A549 (cell line): Measurements from ENCODE around the gene MRPL22. TPM values are rescaled to one million over a fixed set of nuclear protein-coding genes. Genes with fewer than 3 reads are reported as not detected.
"Not testable (repeated sequence)": the region's sequence is repeated elsewhere in the genome, so short reads cannot be mapped to it uniquely, and the experiment has no call there.

Source experiments
- ATAC-seq, 2 experiments: fragments of 200-7000 bp in 1 of 2; fragments of >200 bp in 1 of 2; cut with Nextera tagmentation in 1 of 2; cut with Tn5 transposase in 1 of 2; 3 replicates each; pipeline versions ENCODE4 v1.8.0 to v1.9.1; 2018 to 2020; ENCODE audit warnings: mild to moderate bottlenecking in 1 of 2, moderate library complexity in 1 of 2
- CTCF ChIA-PET: fragments of 300-600 bp; sonication (Branson Sonifier 250); formaldehyde crosslinking; extraction: SDS; loops from one replicate; lab custom pipeline; 2021; ENCODE audit warnings: antibody characterized with exemption, inconsistent platforms; lab: Yijun Ruan, JAX
- POLR2A ChIA-PET: fragments of 350-600 bp; formaldehyde crosslinking; extraction: SDS; loops from one replicate; lab custom pipeline; 2021; ENCODE audit warnings: antibody characterized with exemption, inconsistent platforms; lab: Yijun Ruan, JAX
- DNase-seq, 2 experiments: peaks; one replicate each; pipeline versions ENCODE4 v3.0.0 to v3.0.0-alpha.2; 2011 to 2016; ENCODE audit warnings: low read depth in 1 of 2, low spot score in 1 of 2
- FAIRE-seq: peaks from 2 replicates; lab custom pipeline; 2011; peaks lifted over from hg19 to GRCh38; lab: Jason Lieb, UNC
- H3K27ac ChIP-seq, 2 experiments: fragments of >200 bp; sonication (Bioruptor Twin); formaldehyde crosslinking; 3 replicates each; pipeline ENCODE4 v1.5.1; 2016 to 2017
- H3K4me1 ChIP-seq: fragments of >200 bp; sonication (Bioruptor Twin); formaldehyde crosslinking; 3 replicates; pipeline ENCODE4 v1.6.1; 2016
- H3K4me2 ChIP-seq: fragments of >200 bp; sonication (Bioruptor Twin); formaldehyde crosslinking; 3 replicates; pipeline ENCODE4 v1.6.1; 2016
- H3K4me3 ChIP-seq: fragments of >200 bp; sonication (Bioruptor Twin); formaldehyde crosslinking; 3 replicates; pipeline ENCODE4 v1.5.1; 2016
- H3K9me3 ChIP-seq: fragments of >200 bp; sonication (Bioruptor Twin); formaldehyde crosslinking; 3 replicates; pipeline ENCODE4 v1.6.1; 2016
- CBX8 ChIP-seq: fragments of 200-600 bp; sonication (generic); IDR thresholded peaks from 2 replicates; pipeline ENCODE4 v1.6.1; 2016
- EP300 ChIP-seq, 2 experiments: fragments of >200 bp; sonication (Bioruptor Twin); formaldehyde crosslinking; IDR thresholded peaks; 2 replicates in 1 of 2; 3 replicates in 1 of 2; pipeline ENCODE4 v1.6.1; 2016 to 2017
- FOSL2 ChIP-seq, 2 experiments: fragments of 450-650 bp in 1 of 2; fragments of >200 bp in 1 of 2; sonication (Bioruptor Twin) in 1 of 2; formaldehyde crosslinking; IDR thresholded peaks; 2 replicates each; pipeline versions ENCODE4 v1.5.0 to v1.6.1; 2016 to 2020; ENCODE audit warnings: mild to moderate bottlenecking in 1 of 2, moderate library complexity in 1 of 2
- HOXB13 ChIP-seq: fragments of 250-450 bp; sonication (Bioruptor Pico); IDR thresholded peaks from 2 replicates; pipeline ENCODE4 v1.5.0; 2020; ENCODE audit warnings: low read depth, mild to moderate bottlenecking, moderate library complexity
- JUN ChIP-seq, 2 experiments: fragments of >200 bp; sonication (Bioruptor Twin); formaldehyde crosslinking; IDR thresholded peaks; 2 replicates in 1 of 2; 3 replicates in 1 of 2; pipeline ENCODE4 v1.6.1; 2016 to 2017
- POLR2AphosphoS2 ChIP-seq: conservative IDR thresholded peaks from 2 replicates; pipeline ENCODE4 v1.6.1; 2012; ENCODE audit warnings: low read length, improper control_type of control experiment, inconsistent platforms
- RCOR1 ChIP-seq: fragments of 150-350 bp; IDR thresholded peaks from 2 replicates; pipeline ENCODE4 v1.6.1; 2014; ENCODE audit warnings: antibody characterized with exemption, low read length, low read depth
- TFCP2L1 ChIP-seq: fragments of 250-450 bp; sonication (Bioruptor Pico); IDR thresholded peaks from 2 replicates; pipeline ENCODE4 v1.5.0; 2021; ENCODE audit warnings: mild to moderate bottlenecking
- WGBS: methylation state at CpG from one replicate; pipeline ENCODE4 v1.1.6; 2017; ENCODE audit errors: missing lambda C conversion rate; 5-methylcytosine and 5-hydroxymethylcytosine counted together
- polyA plus RNA-seq, 4 experiments: library from polyadenylated mRNA; depleted of rRNA in 3 of 4; stranded (reverse); fragments of >200 nt; fragmentation: RNase III in 1 of 4; extraction: RNeasy Plus Mini Kit Qiagen cat#74134 plus additional on column Dnase treatment in 1 of 4; gene quantifications; 2 replicates in 3 of 4; 3 replicates in 1 of 4; pipeline ENCODE4 v1.2.3, GENCODE V29; 2011 to 2017
- TF ChIP-seq, protein P1 (sequence below): fragments of 250-450 bp; sonication (Bioruptor Pico); IDR thresholded peaks from 2 replicates; pipeline ENCODE4 v1.5.0; 2021; ENCODE audit warnings: mild to moderate bottlenecking, moderate library complexity, borderline replicate concordance
- TF ChIP-seq, protein P2 (sequence below): IDR thresholded peaks from 2 replicates; pipeline ENCODE4 v1.6.1; 2012
- TF ChIP-seq, protein P3 (sequence below): fragments of 200-600 bp; sonication (generic); IDR thresholded peaks from 2 replicates; pipeline ENCODE4 v1.6.1; 2016; ENCODE audit warnings: antibody characterized with exemption, mild to moderate bottlenecking, moderate library complexity

The MRPL22 gene
- polyA plus RNA-seq, 2 of the 4 experiments (the other 2 are of a cell fraction): 56.3 to 91.0 TPM

DNA sequence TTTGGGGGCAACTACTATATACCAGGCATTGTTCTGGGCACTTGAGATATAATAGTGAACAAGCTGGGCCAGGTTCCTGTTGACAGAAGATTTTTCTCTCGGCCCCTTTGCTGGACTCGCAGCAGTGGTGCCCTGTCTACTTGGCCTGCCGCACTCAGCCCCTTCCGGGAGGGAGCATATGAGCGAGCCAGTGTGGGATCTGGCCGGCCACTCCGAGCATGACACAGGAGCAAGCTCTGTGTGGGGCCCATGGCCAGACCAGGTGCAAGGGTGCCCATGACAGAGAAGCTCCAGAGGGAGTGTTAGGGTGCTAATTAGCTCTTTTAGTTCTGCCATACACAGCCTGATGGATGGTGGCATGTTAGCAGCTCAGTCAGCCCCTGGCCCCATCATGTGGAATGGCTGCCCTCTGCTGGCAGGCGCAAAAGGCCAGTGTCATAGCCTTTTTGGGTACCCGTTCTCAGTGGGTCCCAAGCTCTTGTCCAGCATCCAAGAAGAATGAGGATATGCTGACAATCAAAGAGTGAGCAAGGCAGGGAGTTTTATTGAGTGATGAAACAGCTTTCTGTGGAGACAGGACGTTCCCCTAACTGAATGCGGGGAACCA, 63.4 kb downstream of the MRPL22 start (continued):
- TF ChIP-seq HOXB13: no peak

DNA sequence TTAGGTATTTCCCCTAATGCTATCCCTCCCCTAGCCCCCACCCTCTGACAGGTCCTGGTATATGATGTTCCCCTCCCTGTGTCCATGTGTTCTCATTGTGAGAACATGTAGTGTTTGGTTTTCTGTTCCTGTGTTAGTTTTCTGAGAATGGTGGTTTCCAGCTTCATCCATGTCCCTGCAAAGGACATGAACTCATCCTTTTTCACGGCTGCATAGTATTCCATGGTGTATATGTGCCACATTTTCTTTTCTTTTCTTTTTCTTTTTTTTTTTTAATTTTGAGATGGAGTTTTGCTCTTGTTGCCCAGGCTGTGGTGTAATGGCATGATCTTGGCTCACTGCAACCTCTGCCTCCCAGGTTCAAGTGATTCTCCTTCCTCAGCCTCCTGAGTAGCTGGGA, 65.4 kb downstream of the MRPL22 start:
- H3K4me2 ChIP-seq, POLR2A ChIA-PET, H3K4me1 ChIP-seq, ATAC-seq, CTCF ChIA-PET, H3K27ac ChIP-seq, DNase-seq, H3K4me3 ChIP-seq, H3K9me3 ChIP-seq, FAIRE-seq: not testable (repeated sequence)
- 24% methylated on average over 1 of the region's 1 CpG for WGBS

DNA sequence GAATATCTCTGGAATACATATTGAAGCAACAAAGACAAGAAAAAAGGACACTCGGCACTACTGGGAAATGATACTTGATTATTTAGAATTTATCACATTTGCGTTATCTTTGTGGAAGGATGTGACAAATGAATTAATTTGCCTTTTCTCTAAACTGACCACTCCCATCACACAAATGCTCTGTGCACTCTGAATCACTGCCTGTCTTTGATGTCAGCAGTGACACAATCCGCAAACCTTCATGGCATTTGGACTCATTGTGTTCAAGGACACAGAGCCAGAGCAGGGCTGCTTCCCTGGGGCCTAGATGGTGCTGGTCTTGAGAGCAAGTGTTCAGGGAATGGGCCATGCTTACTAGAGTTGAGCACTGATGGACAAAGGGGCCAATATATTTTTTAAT, 67.8 kb downstream of the MRPL22 start:
- 62% methylated on average over 3 of the region's 3 CpGs for WGBS
- ChIA-PET CTCF (no interaction called here), POLR2A (no interaction called here)
- DNase-seq (no peak), FAIRE-seq (no peak), ATAC-seq (no peak)
- no peaks in the 10 kb centered on the region for H3K4me1 ChIP-seq
- TF ChIP-seq, protein P1, sequence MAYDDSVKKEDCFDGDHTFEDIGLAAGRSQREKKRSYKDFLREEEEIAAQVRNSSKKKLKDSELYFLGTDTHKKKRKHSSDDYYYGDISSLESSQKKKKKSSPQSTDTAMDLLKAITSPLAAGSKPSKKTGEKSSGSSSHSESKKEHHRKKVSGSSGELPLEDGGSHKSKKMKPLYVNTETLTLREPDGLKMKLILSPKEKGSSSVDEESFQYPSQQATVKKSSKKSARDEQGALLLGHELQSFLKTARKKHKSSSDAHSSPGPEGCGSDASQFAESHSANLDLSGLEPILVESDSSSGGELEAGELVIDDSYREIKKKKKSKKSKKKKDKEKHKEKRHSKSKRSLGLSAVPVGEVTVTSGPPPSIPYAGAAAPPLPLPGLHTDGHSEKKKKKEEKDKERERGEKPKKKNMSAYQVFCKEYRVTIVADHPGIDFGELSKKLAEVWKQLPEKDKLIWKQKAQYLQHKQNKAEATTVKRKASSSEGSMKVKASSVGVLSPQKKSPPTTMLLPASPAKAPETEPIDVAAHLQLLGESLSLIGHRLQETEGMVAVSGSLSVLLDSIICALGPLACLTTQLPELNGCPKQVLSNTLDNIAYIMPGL (CRISPR knock-in tag): no peak
- TF ChIP-seq JUN (IDR thresholded peaks at IDR 0.05): no peak
- no peak for TF ChIP-seq POLR2AphosphoS2
- no peak for TF ChIP-seq EP300 (IDR thresholded peaks at IDR 0.05)
- H3K9me3 ChIP-seq: no peaks in the 10 kb centered on the region
- no peak overlapping the region for H3K4me2 ChIP-seq
- H3K4me3 ChIP-seq: no peak overlapping the region
- no peak overlapping the region for H3K27ac ChIP-seq

DNA sequence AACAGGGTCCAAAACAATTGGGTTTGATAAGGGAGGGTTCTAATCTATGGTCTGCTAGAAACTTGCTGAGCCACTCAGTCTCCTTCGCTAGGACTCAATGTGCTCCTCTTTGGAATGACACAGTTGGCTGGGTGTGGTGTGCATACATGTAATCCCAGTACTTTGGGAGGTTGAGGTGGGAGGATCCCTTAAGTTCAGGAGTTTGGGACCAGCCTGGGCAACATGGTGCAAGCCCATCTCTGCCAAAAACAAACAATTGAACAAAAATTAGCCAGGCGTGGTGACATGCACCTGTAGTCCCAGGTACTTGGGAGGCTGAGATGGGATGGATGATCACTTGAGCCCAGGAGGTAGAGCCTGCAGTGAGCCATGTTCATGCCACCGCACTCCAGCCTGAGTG, 70.0 kb downstream of the MRPL22 start:
- WGBS: 51% methylated on average over 3 of the region's 3 CpGs

More for the DNA sequence above, 70.0 kb downstream of the MRPL22 start:
- ChIA-PET CTCF (interaction anchor here (0.6 kb wide), 1 partner anchor 202 kb away, joined by 3 read pairs; no protein-coding TSS in a partner anchor), POLR2A (no interaction called here)
- Histone ChIP-seq H3K4me1 (no peaks in the 10 kb centered on the region), H3K4me2 (no peak overlapping the region), H3K27ac (no peak overlapping the region), H3K9me3 (no peaks in the 10 kb centered on the region), H3K4me3 (no peak overlapping the region)
- no peak for ATAC-seq
- TF ChIP-seq FOSL2 (IDR thresholded peaks at IDR 0.05) (no peak), FOSL2 (CRISPR knock-in tag; IDR thresholded peaks at IDR 0.05) (no peak), TFCP2L1 (no peak), POLR2AphosphoS2 (no peak), CBX8 (no peak), RCOR1 (no peak)
- TF ChIP-seq, protein P2, sequence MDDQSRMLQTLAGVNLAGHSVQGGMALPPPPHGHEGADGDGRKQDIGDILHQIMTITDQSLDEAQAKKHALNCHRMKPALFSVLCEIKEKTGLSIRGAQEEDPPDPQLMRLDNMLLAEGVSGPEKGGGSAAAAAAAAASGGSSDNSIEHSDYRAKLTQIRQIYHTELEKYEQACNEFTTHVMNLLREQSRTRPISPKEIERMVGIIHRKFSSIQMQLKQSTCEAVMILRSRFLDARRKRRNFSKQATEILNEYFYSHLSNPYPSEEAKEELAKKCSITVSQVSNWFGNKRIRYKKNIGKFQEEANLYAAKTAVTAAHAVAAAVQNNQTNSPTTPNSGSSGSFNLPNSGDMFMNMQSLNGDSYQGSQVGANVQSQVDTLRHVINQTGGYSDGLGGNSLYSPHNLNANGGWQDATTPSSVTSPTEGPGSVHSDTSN: no peak
- TF ChIP-seq, protein P3, sequence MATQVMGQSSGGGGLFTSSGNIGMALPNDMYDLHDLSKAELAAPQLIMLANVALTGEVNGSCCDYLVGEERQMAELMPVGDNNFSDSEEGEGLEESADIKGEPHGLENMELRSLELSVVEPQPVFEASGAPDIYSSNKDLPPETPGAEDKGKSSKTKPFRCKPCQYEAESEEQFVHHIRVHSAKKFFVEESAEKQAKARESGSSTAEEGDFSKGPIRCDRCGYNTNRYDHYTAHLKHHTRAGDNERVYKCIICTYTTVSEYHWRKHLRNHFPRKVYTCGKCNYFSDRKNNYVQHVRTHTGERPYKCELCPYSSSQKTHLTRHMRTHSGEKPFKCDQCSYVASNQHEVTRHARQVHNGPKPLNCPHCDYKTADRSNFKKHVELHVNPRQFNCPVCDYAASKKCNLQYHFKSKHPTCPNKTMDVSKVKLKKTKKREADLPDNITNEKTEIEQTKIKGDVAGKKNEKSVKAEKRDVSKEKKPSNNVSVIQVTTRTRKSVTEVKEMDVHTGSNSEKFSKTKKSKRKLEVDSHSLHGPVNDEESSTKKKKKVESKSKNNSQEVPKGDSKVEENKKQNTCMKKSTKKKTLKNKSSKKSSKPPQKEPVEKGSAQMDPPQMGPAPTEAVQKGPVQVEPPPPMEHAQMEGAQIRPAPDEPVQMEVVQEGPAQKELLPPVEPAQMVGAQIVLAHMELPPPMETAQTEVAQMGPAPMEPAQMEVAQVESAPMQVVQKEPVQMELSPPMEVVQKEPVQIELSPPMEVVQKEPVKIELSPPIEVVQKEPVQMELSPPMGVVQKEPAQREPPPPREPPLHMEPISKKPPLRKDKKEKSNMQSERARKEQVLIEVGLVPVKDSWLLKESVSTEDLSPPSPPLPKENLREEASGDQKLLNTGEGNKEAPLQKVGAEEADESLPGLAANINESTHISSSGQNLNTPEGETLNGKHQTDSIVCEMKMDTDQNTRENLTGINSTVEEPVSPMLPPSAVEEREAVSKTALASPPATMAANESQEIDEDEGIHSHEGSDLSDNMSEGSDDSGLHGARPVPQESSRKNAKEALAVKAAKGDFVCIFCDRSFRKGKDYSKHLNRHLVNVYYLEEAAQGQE: no peak
- DNase-seq: no peak
- no peak for FAIRE-seq
